C4-2B (cell line): Measurements from ENCODE around the gene ACTR8.
A peak's percentile ranks its signal among the peaks of the same experiment; 100 is the strongest.

Experiments
- H3K27ac ChIP-seq: fragments of 450-650 bp; 2 replicates; pipeline ENCODE4 v1.5.1; 2017
- CTCF ChIP-seq: fragments of 450-650 bp; conservative IDR thresholded peaks from 2 replicates; pipeline ENCODE4 v1.5.1; 2017; ENCODE audit warnings: mild to moderate bottlenecking
- ZFX ChIP-seq: fragments of 450-650 bp; IDR thresholded peaks from 2 replicates; pipeline ENCODE4 v1.6.1; 2017

Gene ACTR8

GRCh38 chr3:53900666-53901331, 18.8 kb upstream of the ACTR8 start:
- no peak overlapping the region for H3K27ac ChIP-seq
- no peak for TF ChIP-seq ZFX
- TF ChIP-seq CTCF, result no peak

- no peak for TF ChIP-seq ZFX
- no peak for TF ChIP-seq CTCF
These were observed 17.8 kb upstream of the ACTR8 start for GRCh38 chr3:53899750-53900149.

DNA sequence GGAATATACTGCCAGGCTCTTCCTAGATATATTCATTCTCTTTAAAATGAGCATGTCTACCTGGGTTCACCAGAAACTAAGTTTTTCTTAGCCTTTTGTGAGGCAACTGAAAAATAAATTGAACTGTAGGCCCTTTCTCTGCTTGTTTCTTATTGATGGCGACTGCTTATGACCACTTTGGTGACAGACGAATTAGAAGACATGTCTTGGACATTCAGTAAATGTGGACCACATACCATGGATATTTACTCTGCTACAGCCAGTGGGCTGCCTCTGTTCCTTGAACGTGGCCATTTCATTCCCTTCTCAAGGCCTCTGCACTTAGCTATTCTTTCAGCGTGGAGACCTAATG, 10.3 kb upstream of the ACTR8 start:
- peak overlapping the region; percentile 79 for H3K27ac ChIP-seq
- TF ChIP-seq ZFX (no peak), CTCF (no peak)

More at GRCh38 chr3:53899750-53900149, 17.8 kb upstream of the ACTR8 start:
- no peak overlapping the region for H3K27ac ChIP-seq

DNA sequence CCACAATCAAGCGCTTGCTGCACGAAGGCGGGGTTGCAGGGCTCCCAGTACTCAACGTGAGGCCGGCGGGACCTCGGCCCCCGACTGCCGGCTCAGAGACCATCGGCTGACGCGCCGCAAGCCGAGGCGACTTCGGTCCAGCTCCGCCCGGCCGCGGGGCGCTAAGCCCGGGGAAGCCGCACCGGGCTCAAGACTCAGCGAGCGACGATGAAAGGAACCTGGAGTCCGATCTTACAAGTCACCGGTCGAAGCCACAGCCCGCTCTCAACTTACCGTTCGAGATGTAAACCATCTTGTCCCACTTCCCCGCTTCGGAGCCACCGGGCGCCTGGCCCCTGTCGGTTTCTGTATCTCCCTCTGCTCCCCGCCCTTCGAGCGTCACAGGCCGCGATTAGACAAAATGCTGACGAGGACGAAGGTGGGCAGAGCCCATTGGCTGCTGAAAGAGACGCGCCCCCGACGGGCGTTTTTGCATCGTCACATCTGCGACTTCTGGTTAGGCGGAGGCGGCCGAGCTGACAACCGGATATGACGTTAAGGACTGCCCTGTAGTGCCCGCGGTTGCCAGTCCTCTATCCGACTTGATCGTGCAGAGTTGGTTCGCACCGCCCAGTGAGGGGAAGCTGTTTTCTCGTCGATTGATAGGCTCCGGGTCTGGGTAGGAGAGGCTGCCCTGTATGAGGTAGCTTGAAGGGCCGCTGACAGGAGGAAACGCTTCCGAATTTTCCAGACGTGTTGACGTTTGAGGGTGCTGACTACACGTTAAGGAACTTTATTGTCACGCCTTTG, 9.7 kb upstream of the ACTR8 start, which contains the start of gene SELENOK:
Gene SELENOK (minus strand): TSS at position 363 of the 789 bp plus-strand sequence.
- peak within 1 kb of the TSS; percentile 79 for H3K27ac ChIP-seq
- TF ChIP-seq ZFX (no peak), CTCF (no peak)

GRCh38 chr3:53890726-53891475, 8.9 kb upstream of the ACTR8 start:
- H3K27ac ChIP-seq, result peak overlapping the region; percentile 79
- TF ChIP-seq ZFX (no peak), CTCF (no peak)

GRCh38 chr3:53888232-53888631, 6.3 kb upstream of the ACTR8 start:
- H3K27ac ChIP-seq, result no peak overlapping the region
- no peak for TF ChIP-seq ZFX
- TF ChIP-seq CTCF, result no peak

DNA sequence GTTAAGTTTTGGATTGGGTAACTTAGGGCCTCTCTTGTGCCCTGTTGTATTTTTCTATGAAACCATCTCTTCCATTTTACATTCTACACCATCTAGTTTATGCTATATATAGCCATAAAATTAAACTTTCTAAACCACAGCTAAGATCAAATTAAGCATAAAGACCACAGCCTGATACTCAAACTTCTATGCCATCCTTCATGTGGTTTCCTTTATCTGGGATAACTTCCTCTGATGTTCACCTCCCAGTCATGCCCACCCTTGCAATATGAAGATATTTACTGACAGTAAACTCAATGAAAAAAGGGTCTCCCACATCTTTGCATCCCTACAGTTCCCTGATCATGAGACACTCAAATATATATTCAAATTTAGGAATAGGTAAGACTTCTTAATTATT, 5.5 kb upstream of the ACTR8 start:
- TF ChIP-seq ZFX, result no peak
- no peak for TF ChIP-seq CTCF
- H3K27ac ChIP-seq, result no peak overlapping the region
